ENCODE measurements around the gene HIRA. TPM values are rescaled to one million over a fixed set of nuclear protein-coding genes. Genes with fewer than 3 reads are reported as not detected.

The HIRA gene
- total RNA-seq, 1 experiment from 2014 or later = 24.3 TPM

GRCh38 chr22:19429950-19430889 is 1.3 kb downstream of the HIRA start:
- no peaks in the 10 kb centered on the region for H3K9me3 Mint-ChIP-seq (ENCODE audit: unreplicated experiment)
- CTCF ChIA-PET = interaction anchor here (0.5 to 0.6 kb wide), 3 partner anchors 102 to 125 kb away, joined by 3 read pairs; no protein-coding TSS in a partner anchor
- peak overlapping the region; percentile 86 for H3K4me3 Mint-ChIP-seq (ENCODE audit: unreplicated experiment)
- peaks cover 22% of the 10 kb centered on the region for H3K4me1 Mint-ChIP-seq (ENCODE audit: insufficient read depth, unreplicated experiment)
- H3K27me3 Mint-ChIP-seq (ENCODE audit: insufficient read depth, unreplicated experiment) = no peaks in the 10 kb centered on the region
- peak overlapping the region; percentile 91 for H3K27ac Mint-ChIP-seq (ENCODE audit: low read depth, unreplicated experiment)
- DNase-seq (ENCODE audit: unreplicated experiment) = peak; percentile 54
- TF ChIP-seq CTCF (IDR thresholded peaks at IDR 0.05; ENCODE audit: unreplicated experiment) = no peak
- peaks cover 18% of the 10 kb centered on the region for H3K36me3 Mint-ChIP-seq (ENCODE audit: insufficient read depth, unreplicated experiment)
- POLR2A ChIA-PET = interaction anchor here (0.5 to 5.7 kb wide), 8 partner anchors 9 to 474 kb away, joined by 3 to 127 read pairs (median 4); partner anchors contain the start of genes C22orf39, CDC45, CLTCL1 and UFD1
- no TSS peak for BruUV-seq (replicated peaks)
- intact Hi-C loops (cut with micrococcal nuclease) = loop anchor here (5.0 kb wide), 1 partner anchor 202 kb away; no protein-coding TSS in a partner anchor

- POLR2A ChIA-PET = interaction anchor here (3.0 kb wide), 1 partner anchor 8 kb away, joined by 12 read pairs; the partner anchor contains the start of genes HIRA and MRPL40
- Mint-ChIP-seq H3K4me1 (ENCODE audit: insufficient read depth, unreplicated experiment) (peaks cover 32% of the 10 kb centered on the region), H3K27ac (ENCODE audit: low read depth, unreplicated experiment) (no peak overlapping the region), H3K4me3 (ENCODE audit: unreplicated experiment) (no peak overlapping the region), H3K36me3 (ENCODE audit: insufficient read depth, unreplicated experiment) (peaks cover 15% of the 10 kb centered on the region), H3K9me3 (ENCODE audit: unreplicated experiment) (no peaks in the 10 kb centered on the region), H3K27me3 (ENCODE audit: insufficient read depth, unreplicated experiment) (no peaks in the 10 kb centered on the region)
- intact Hi-C loops (cut with micrococcal nuclease) = no loop called here
- no peak for DNase-seq (ENCODE audit: unreplicated experiment)
- no TSS peak for BruUV-seq (replicated peaks)
- CTCF ChIA-PET = no interaction called here
- no peak for TF ChIP-seq CTCF (IDR thresholded peaks at IDR 0.05; ENCODE audit: unreplicated experiment)
Measured at GRCh38 chr22:19424186-19424500, 7.4 kb downstream of the HIRA start.

- Mint-ChIP-seq H3K4me3 (ENCODE audit: unreplicated experiment) (no peak overlapping the region), H3K27ac (ENCODE audit: low read depth, unreplicated experiment) (no peak overlapping the region), H3K27me3 (ENCODE audit: insufficient read depth, unreplicated experiment) (no peaks in the 10 kb centered on the region), H3K9me3 (ENCODE audit: unreplicated experiment) (no peaks in the 10 kb centered on the region), H3K36me3 (ENCODE audit: insufficient read depth, unreplicated experiment) (peaks cover 15% of the 10 kb centered on the region), H3K4me1 (ENCODE audit: insufficient read depth, unreplicated experiment) (peaks cover 37% of the 10 kb centered on the region)
- TF ChIP-seq CTCF (IDR thresholded peaks at IDR 0.05; ENCODE audit: unreplicated experiment) = no peak
- ChIA-PET POLR2A (interaction anchor here (3.0 kb wide), 1 partner anchor 10 kb away, joined by 12 read pairs; the partner anchor contains the start of genes HIRA and MRPL40), CTCF (interaction anchor here (0.5 kb wide), 1 partner anchor 232 kb away, joined by 3 read pairs; no protein-coding TSS in a partner anchor)
- BruUV-seq (replicated peaks) = no TSS peak
- intact Hi-C loops (cut with micrococcal nuclease) = no loop called here
- DNase-seq (ENCODE audit: unreplicated experiment) = no peak
Measured at GRCh38 chr22:19422440-19423301, 8.9 kb downstream of the HIRA start.

Data from MCF 10A (cell line).